Naive thymus-derived CD8-positive, alpha-beta T cell (primary cell): ENCODE results near the gene APOL1. TPM values are rescaled to one million over a fixed set of nuclear protein-coding genes. Genes with fewer than 3 reads are reported as not detected.

ENCODE experiments used
- ATAC-seq, 2 donors: fragments of 150-1000 bp; cut with Tn5 transposase in 1 of 2; sonication (Bioruptor Pico), chemical (Tn5 transposase) in 1 of 2; 1 replicate in 1 of 2; 2 replicates in 1 of 2; pipeline ENCODE4 v1.10.0; 2021; ENCODE audit warnings: mild to moderate bottlenecking in 2 of 2, moderate library complexity in 2 of 2
- POLR2A ChIA-PET: fragments of 350-600 bp; sonication (Branson Sonifier 250); formaldehyde crosslinking; loops from one replicate; lab custom pipeline; 2021; ENCODE audit warnings: antibody characterized with exemption; lab: Charles Lee
- DNase-seq, 10 donors: peaks; one replicate each; pipeline versions ENCODE4 v3.0.0 to v3.0.0-alpha.2; 2020 to 2022
- H3K27ac Mint-ChIP-seq, 10 donors: one replicate each; pipeline ENCODE4 v1.8.0; 2020 to 2022; ENCODE audit warnings: mild to moderate bottlenecking in 10 of 10, mixed read lengths in 10 of 10, moderate library complexity in 4 of 10, inconsistent platforms in 1 of 10
- H3K27me3 Mint-ChIP-seq, 5 donors: one replicate each; pipeline ENCODE4 v1.8.0; 2021 to 2022; ENCODE audit warnings: mixed read lengths in 5 of 5
- H3K36me3 Mint-ChIP-seq, 3 donors: one replicate each; pipeline ENCODE4 v1.8.0; 2020 to 2022; ENCODE audit warnings: mixed read lengths in 3 of 3, mild to moderate bottlenecking in 2 of 3, inconsistent platforms in 1 of 3
- H3K4me1 Mint-ChIP-seq, 4 donors: one replicate each; pipeline ENCODE4 v1.8.0; 2021 to 2022; ENCODE audit warnings: mixed read lengths in 4 of 4
- H3K4me3 Mint-ChIP-seq, 10 donors: one replicate each; pipeline ENCODE4 v1.8.0; 2020 to 2022; ENCODE audit warnings: mild to moderate bottlenecking in 10 of 10, mixed read lengths in 10 of 10, moderate library complexity in 6 of 10, inconsistent platforms in 1 of 10
- H3K9me3 Mint-ChIP-seq, 9 donors: one replicate each; pipeline ENCODE4 v1.8.0; 2020 to 2022; ENCODE audit warnings: mixed read lengths in 9 of 9, mild to moderate bottlenecking in 3 of 9, inconsistent platforms in 1 of 9, moderate library complexity in 1 of 9
- polyA plus RNA-seq, 3 donors: library from polyadenylated mRNA; unstranded; fragments of 300-500 nt; fragmentation: Illumina TruSeq; gene quantifications; one replicate each; pipeline ENCODE4 v1.2.3, GENCODE V29; 2021
- total RNA-seq, 8 experiments: library from RNA in 2 of 8; stranded (reverse) in 2 of 8; gene quantifications; one replicate each; pipeline ENCODE4 v1.2.3 and lab custom pipeline; 2021 to 2026

APOL1 gene
- total and polyA plus RNA-seq, 5 experiments from 2014 or later: 3.3 to 16.5 (median 11.8) TPM

- H3K4me3 Mint-ChIP-seq: no peak overlapping the region
- peaks cover 8 to 32% (median 15%) of the 10 kb centered on the region in 4 donors for H3K4me1 Mint-ChIP-seq
- peaks cover 0 to 4% (median 3%) of the 10 kb centered on the region in 3 donors for H3K36me3 Mint-ChIP-seq
- ATAC-seq (no peak), DNase-seq (no peak)
- H3K27ac Mint-ChIP-seq: peak overlapping the region in 1 of 10 donors; percentile 20
- POLR2A ChIA-PET: no interaction called here
- H3K27me3 Mint-ChIP-seq: peaks cover 2 to 18% (median 8%) of the 10 kb centered on the region in 5 donors
- H3K9me3 Mint-ChIP-seq: peaks cover 0 to 13% (median 0%) of the 10 kb centered on the region in 9 donors
Measured at GRCh38 chr22:36212901-36213300, 40.0 kb upstream of the APOL1 start.

DNA sequence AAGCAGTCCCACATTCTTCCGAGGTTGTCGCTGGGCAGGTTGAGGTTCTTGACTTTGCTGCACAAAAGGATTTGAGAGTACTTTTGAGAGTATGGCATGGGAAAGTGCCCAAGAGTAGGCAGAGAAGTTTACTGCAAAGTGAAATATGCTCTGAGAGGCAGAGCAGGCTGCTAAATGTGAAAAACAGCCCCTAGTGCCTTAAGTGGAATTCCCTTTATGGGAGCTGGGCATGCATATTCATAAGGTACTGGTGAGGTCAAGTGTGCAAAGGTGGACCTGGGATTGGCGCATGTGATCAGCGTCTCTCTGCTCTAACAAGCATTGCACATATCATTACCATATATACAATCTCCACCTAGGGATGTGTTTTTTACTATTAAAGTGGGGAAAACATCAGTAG lies 39.3 kb upstream of the APOL1 start:
- no peak for ATAC-seq
- no peak overlapping the region for H3K4me3 Mint-ChIP-seq
- peak overlapping the region in 1 of 10 donors; percentile 20 for H3K27ac Mint-ChIP-seq
- no peak for DNase-seq
- peaks cover 0 to 4% (median 3%) of the 10 kb centered on the region in 3 donors for H3K36me3 Mint-ChIP-seq
- POLR2A ChIA-PET: no interaction called here
- peaks cover 0 to 13% (median 0%) of the 10 kb centered on the region in 9 donors for H3K9me3 Mint-ChIP-seq
- peaks cover 2 to 19% (median 8%) of the 10 kb centered on the region in 5 donors for H3K27me3 Mint-ChIP-seq
- peaks cover 8 to 33% (median 15%) of the 10 kb centered on the region in 4 donors for H3K4me1 Mint-ChIP-seq

- no peaks in the 10 kb centered on the region for H3K36me3 Mint-ChIP-seq
- POLR2A ChIA-PET: interaction anchor here (1.0 kb wide), 1 partner anchor 9 kb away, joined by 3 read pairs; no protein-coding TSS in a partner anchor
- H3K9me3 Mint-ChIP-seq: peaks cover 0 to 2% (median 0%) of the 10 kb centered on the region in 9 donors
- peak overlapping the region in 2 of 10 donors; percentile 9 to 34 for H3K27ac Mint-ChIP-seq
- DNase-seq (no peak), ATAC-seq (no peak)
- peaks cover 7 to 20% (median 8%) of the 10 kb centered on the region in 4 donors for H3K4me1 Mint-ChIP-seq
- H3K27me3 Mint-ChIP-seq: peaks cover 0 to 21% (median 3%) of the 10 kb centered on the region in 5 donors
- no peak overlapping the region for H3K4me3 Mint-ChIP-seq
Measured at GRCh38 chr22:36215981-36216380, 37.0 kb upstream of the APOL1 start.

DNA sequence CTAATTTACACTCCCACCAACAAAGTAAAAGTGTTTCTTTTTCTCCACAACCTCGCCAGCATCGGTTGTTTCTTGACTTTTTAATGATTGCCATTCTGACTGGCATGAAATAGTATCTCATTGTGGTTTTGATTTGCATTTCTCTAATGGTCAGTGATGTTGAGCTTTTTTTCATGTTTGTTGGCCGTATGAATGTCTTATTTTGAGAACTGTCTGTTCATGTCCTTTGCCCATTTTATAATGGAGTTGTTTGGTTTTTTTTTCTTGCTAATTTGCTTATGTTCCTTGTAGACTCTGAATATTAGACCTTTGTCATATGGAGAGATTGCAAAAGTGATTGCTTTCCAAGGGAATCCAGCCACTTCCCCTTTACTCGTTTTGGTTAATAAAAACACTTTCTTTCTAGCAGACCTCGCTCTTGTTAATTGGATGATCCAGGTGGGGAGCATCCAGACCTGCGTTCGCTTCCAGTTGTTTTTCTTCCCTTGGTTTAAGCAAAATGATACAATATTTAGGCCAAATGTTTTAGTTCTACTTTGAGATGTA lies 34.2 kb upstream of the APOL1 start:
- H3K36me3 Mint-ChIP-seq: no peaks in the 10 kb centered on the region
- ATAC-seq (no peak), DNase-seq (no peak)
- peaks cover 4 to 11% (median 7%) of the 10 kb centered on the region in 4 donors for H3K4me1 Mint-ChIP-seq
- no peak overlapping the region for H3K4me3 Mint-ChIP-seq
- POLR2A ChIA-PET: interaction anchor here (0.7 kb wide), 1 partner anchor 565 kb away, joined by 3 read pairs; no protein-coding TSS in a partner anchor
- no peaks in the 10 kb centered on the region for H3K9me3 Mint-ChIP-seq
- H3K27me3 Mint-ChIP-seq: peaks cover 0 to 13% (median 3%) of the 10 kb centered on the region in 5 donors
- H3K27ac Mint-ChIP-seq: no peak overlapping the region

DNA sequence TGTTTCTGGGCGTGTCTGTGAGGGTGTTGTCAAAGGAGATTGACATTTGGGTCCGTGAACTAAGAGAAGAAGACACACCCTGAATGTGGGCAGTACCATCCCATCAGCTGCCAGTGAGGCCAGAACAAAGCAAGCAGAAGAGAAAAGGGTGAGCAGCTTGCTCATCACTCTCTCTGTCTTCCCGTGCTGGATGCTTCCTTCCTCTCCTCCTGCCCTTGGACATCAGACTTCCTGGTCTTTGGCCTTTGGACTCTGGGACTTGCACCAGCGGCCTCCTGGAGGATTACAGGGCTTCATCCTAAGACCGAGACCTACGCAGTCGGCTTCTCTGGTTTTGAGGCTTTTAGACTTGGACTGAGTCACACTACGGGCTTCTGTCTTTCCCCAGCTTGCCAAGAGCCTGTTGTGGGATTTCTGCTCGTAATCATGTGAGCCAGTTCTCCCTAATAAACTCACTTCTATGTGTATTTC lies 32.4 kb upstream of the APOL1 start:
- POLR2A ChIA-PET: no interaction called here
- Mint-ChIP-seq H3K27me3 (peaks cover 0 to 5% (median 3%) of the 10 kb centered on the region in 5 donors), H3K9me3 (no peaks in the 10 kb centered on the region), H3K4me1 (peaks cover 4 to 11% (median 7%) of the 10 kb centered on the region in 4 donors), H3K4me3 (no peak overlapping the region), H3K36me3 (no peaks in the 10 kb centered on the region), H3K27ac (no peak overlapping the region)
- no peak for DNase-seq
- no peak for ATAC-seq

GRCh38 chr22:36221799-36222751 lies 30.9 kb upstream of the APOL1 start:
- H3K9me3 Mint-ChIP-seq: no peaks in the 10 kb centered on the region
- DNase-seq (peak in 8 of 10 donors; percentile 28 to 50 (median 36)), ATAC-seq (peak; percentile 93 to 95)
- peaks cover 0 to 3% (median 2%) of the 10 kb centered on the region in 5 donors for H3K27me3 Mint-ChIP-seq
- peak overlapping the region in 4 of 10 donors; percentile 36 to 84 (median 70) for H3K27ac Mint-ChIP-seq
- POLR2A ChIA-PET: no interaction called here
- H3K4me3 Mint-ChIP-seq: peak overlapping the region in 8 of 10 donors; percentile 49 to 75 (median 65)
- no peaks in the 10 kb centered on the region for H3K36me3 Mint-ChIP-seq
- H3K4me1 Mint-ChIP-seq: peaks cover 4 to 11% (median 7%) of the 10 kb centered on the region in 4 donors

- Mint-ChIP-seq H3K4me1 (peaks cover 4 to 11% (median 7%) of the 10 kb centered on the region in 4 donors), H3K9me3 (no peaks in the 10 kb centered on the region), H3K27ac (peak overlapping the region in 2 of 10 donors; percentile 53), H3K4me3 (peak overlapping the region in 1 of 10 donors; percentile 46), H3K36me3 (peaks cover 0 to 8% (median 8%) of the 10 kb centered on the region in 3 donors), H3K27me3 (peaks cover 0 to 2% (median 2%) of the 10 kb centered on the region in 5 donors)
- POLR2A ChIA-PET: no interaction called here
- DNase-seq (no peak), ATAC-seq (no peak)
Measured at GRCh38 chr22:36222887-36223450, 30.0 kb upstream of the APOL1 start.

- Mint-ChIP-seq H3K4me1 (peaks cover 4 to 11% (median 6%) of the 10 kb centered on the region in 4 donors), H3K36me3 (peaks cover 0 to 12% (median 11%) of the 10 kb centered on the region in 3 donors), H3K4me3 (no peak overlapping the region), H3K27me3 (peaks cover 0 to 2% (median 0%) of the 10 kb centered on the region in 5 donors), H3K27ac (peak overlapping the region in 1 of 10 donors; percentile 53), H3K9me3 (no peaks in the 10 kb centered on the region)
- ATAC-seq (no peak), DNase-seq (no peak)
- POLR2A ChIA-PET: no interaction called here
Measured at GRCh38 chr22:36223504-36223903, 29.4 kb upstream of the APOL1 start.

DNA sequence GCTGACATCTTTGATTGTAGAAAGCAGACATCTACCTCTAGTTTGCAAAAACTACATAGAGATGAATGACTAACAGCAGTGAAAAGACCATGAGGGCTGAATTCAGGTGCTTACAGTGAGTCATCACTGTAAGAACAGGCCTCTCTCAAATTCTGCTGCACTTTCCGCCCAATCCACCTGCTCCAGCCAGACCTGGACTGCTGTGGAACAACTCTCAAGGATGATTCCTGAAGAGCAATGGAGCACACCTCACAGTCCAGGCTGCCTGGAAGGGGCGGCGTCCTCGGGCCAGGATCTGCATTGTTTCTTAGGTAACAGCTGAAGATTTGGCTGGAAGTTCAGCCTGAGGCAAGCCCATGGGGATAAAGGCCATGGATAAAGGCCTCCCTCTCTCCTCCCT lies 28.7 kb upstream of the APOL1 start:
- Mint-ChIP-seq H3K9me3 (no peaks in the 10 kb centered on the region), H3K27ac (peak overlapping the region in 1 of 10 donors; percentile 30), H3K4me1 (peaks cover 4 to 11% (median 5%) of the 10 kb centered on the region in 4 donors), H3K4me3 (no peak overlapping the region), H3K36me3 (peaks cover 0 to 20% (median 11%) of the 10 kb centered on the region in 3 donors), H3K27me3 (peaks cover 0 to 2% (median 0%) of the 10 kb centered on the region in 5 donors)
- ATAC-seq (no peak), DNase-seq (no peak)
- POLR2A ChIA-PET: interaction anchor here (1.0 kb wide), 1 partner anchor 9 kb away, joined by 3 read pairs; no protein-coding TSS in a partner anchor

GRCh38 chr22:36225333-36225922 lies 27.5 kb upstream of the APOL1 start:
- Mint-ChIP-seq H3K36me3 (peaks cover 0 to 29% (median 13%) of the 10 kb centered on the region in 3 donors), H3K4me1 (peaks cover 3 to 11% (median 5%) of the 10 kb centered on the region in 4 donors), H3K27ac (peak overlapping the region in 2 of 10 donors; percentile 39 to 65), H3K9me3 (no peaks in the 10 kb centered on the region), H3K27me3 (peaks cover 0 to 2% (median 0%) of the 10 kb centered on the region in 5 donors), H3K4me3 (no peak overlapping the region)
- ATAC-seq: no peak
- POLR2A ChIA-PET: interaction anchor here (1.0 kb wide), 1 partner anchor 10 kb away, joined by 3 read pairs; no protein-coding TSS in a partner anchor
- no peak for DNase-seq

DNA sequence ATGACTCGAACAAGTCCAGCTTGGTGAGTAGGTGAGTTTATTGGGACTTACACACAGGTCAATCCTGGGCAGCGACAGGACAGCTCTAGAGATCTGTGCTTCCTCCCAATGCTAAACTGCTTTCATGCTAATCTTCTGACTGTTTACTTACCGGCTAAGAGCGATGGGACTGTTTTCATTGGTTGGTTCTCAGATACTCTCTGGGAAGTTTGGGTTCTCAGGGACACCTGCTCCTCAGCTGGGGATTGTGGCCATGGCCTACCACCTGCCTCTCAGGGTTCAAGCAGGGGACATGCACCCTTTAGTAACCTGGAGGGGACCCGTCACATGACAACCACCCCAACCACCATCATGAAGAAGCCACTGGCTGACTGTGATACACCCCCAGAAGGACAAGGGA lies 26.7 kb upstream of the APOL1 start:
- no peak overlapping the region for H3K4me3 Mint-ChIP-seq
- H3K27me3 Mint-ChIP-seq: peaks cover 0 to 2% (median 0%) of the 10 kb centered on the region in 5 donors
- DNase-seq (no peak), ATAC-seq (no peak)
- peaks cover 0 to 36% (median 19%) of the 10 kb centered on the region in 3 donors for H3K36me3 Mint-ChIP-seq
- H3K9me3 Mint-ChIP-seq: no peaks in the 10 kb centered on the region
- H3K4me1 Mint-ChIP-seq: peaks cover 3 to 11% (median 5%) of the 10 kb centered on the region in 4 donors
- POLR2A ChIA-PET: no interaction called here
- peak overlapping the region in 2 of 10 donors; percentile 23 to 39 for H3K27ac Mint-ChIP-seq
